Upper lobe of left lung (tissue), 6 donors: ENCODE measurements around the gene FAM83G. TPM values are rescaled to one million over a fixed set of nuclear protein-coding genes. Genes with fewer than 3 reads are reported as not detected.

Experiments
- ATAC-seq, 2 donors: fragments of 200-7000 bp; cut with Tn5 transposase; one replicate each; pipeline ENCODE4 v1.9.1; 2022; ENCODE audit warnings: mild to moderate bottlenecking in 2 of 2, moderate library complexity in 2 of 2; ENCODE audit not compliant: low FRiP score in 2 of 2
- DNase-seq, 2 donors: peaks; one replicate each; pipeline ENCODE4 v3.0.0-alpha.2; 2019 to 2020
- H3K27ac ChIP-seq, 4 donors: fragments of 200-600 bp; sonication (generic); one replicate each; pipeline ENCODE4 v1.5.1; 2016 to 2019
- H3K27me3 ChIP-seq, 4 donors: fragments of 200-600 bp; sonication (generic); one replicate each; pipeline ENCODE4 v1.5.1; 2017 to 2019
- H3K36me3 ChIP-seq, 4 donors: fragments of 200-600 bp; sonication (generic); one replicate each; pipeline ENCODE4 v1.5.1; 2016 to 2019
- H3K4me1 ChIP-seq, 4 donors: fragments of 200-600 bp; sonication (generic); one replicate each; pipeline ENCODE4 v1.5.1; 2018 to 2019
- H3K4me3 ChIP-seq, 4 donors: fragments of 200-600 bp; sonication (generic); one replicate each; pipeline ENCODE4 v1.5.1; 2017 to 2019; ENCODE audit warnings: mild to moderate bottlenecking in 2 of 4, moderate library complexity in 1 of 4
- H3K9me3 ChIP-seq, 4 donors: fragments of 200-600 bp; sonication (generic); one replicate each; pipeline ENCODE4 v1.5.1; 2018 to 2019
- CTCF ChIP-seq, 6 experiments: fragments of 450-650 bp in 4 of 6; fragments of 200-600 bp in 2 of 6; sonication (generic) in 2 of 6; IDR thresholded peaks; one replicate each; pipeline ENCODE4 v1.5.1; 2016 to 2019; ENCODE audit warnings: antibody characterized with exemption in 6 of 6
- EP300 ChIP-seq, 4 donors: sonication (generic); formaldehyde crosslinking; IDR thresholded peaks; one replicate each; pipeline ENCODE4 v1.5.1; 2017; ENCODE audit warnings: antibody characterized with exemption in 4 of 4, control low read depth in 2 of 4
- POLR2A ChIP-seq, 4 donors: fragments of 450-650 bp; IDR thresholded peaks; one replicate each; pipeline ENCODE4 v1.5.1; 2016 to 2017; ENCODE audit warnings: antibody characterized with exemption in 4 of 4, mild to moderate bottlenecking in 2 of 4
- POLR2AphosphoS5 ChIP-seq, 2 donors: sonication (generic); formaldehyde crosslinking; IDR thresholded peaks; one replicate each; pipeline ENCODE4 v1.5.1; 2017; ENCODE audit warnings: antibody characterized with exemption in 2 of 2
- WGBS, 2 donors: methylation state at CpG; one replicate each; pipeline ENCODE4 v1.1.5; 2017 to 2018; 5-methylcytosine and 5-hydroxymethylcytosine counted together
- total RNA-seq, 6 donors: library from RNA; depleted of rRNA in 4 of 6; stranded (reverse); fragments of >200 nt in 4 of 6; gene quantifications; one replicate each; pipeline versions ENCODE4 v1.1.0 to v1.2.1, GENCODE V29; 2016 to 2021
- donor health status: DM: no; HTN: no; CAD: no; lungs with moderate emphysema.
- donor health status: DM: no; HTN: yes; CAD: no; lungs with severe emphysema.

Gene FAM83G
- total RNA-seq, 6 donors from 2014 or later: 3.1 to 17.2 (median 11.2) TPM

GRCh38 chr17:19013806-19014627, 9.5 kb upstream of the FAM83G start:
- no peaks in the 10 kb centered on the region for H3K9me3 ChIP-seq
- DNase-seq (no peak), ATAC-seq (no peak)
- TF ChIP-seq POLR2AphosphoS5 (IDR thresholded peaks at IDR 0.05) (no peak), EP300 (IDR thresholded peaks at IDR 0.05) (no peak), POLR2A (IDR thresholded peaks at IDR 0.05) (no peak), CTCF (IDR thresholded peaks at IDR 0.05) (no peak)
- H3K4me3 ChIP-seq: no peak overlapping the region
- H3K27ac ChIP-seq: no peak overlapping the region
- 94 to 95% methylated on average over 8 to 11 of the region's 11 CpGs for WGBS, 2 donors
- H3K27me3 ChIP-seq: no peaks in the 10 kb centered on the region
- no peaks in the 10 kb centered on the region for H3K36me3 ChIP-seq
- peaks cover 0 to 5% (median 0%) of the 10 kb centered on the region in 4 donors for H3K4me1 ChIP-seq

DNA sequence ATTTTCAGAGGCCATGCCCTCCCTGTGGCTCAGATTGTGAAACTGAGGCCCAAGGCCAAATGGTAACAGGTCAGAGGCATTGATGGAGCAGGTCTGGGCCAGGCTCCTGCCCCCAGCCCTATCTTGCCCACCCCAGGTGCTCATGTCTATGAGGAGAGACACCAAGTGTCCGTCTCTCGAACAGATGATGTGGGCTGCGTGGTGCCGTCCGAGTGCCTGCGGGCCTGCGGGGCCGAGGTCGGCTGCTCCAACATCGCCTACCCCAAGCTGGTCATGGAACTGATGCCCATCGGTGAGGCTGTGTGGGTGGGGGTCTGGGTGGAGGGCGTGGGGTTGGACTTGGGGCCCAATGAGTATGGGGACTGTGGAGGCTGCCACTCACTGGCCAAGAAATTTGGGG, 8.7 kb upstream of the FAM83G start:
- no peak for ATAC-seq
- WGBS, 2 donors: 96% methylated on average over 5 to 12 of the region's 12 CpGs
- DNase-seq: no peak
- peaks cover 0 to 5% (median 0%) of the 10 kb centered on the region in 4 donors for H3K4me1 ChIP-seq
- no peak for TF ChIP-seq CTCF (IDR thresholded peaks at IDR 0.05)
- no peaks in the 10 kb centered on the region for H3K36me3 ChIP-seq
- no peaks in the 10 kb centered on the region for H3K27me3 ChIP-seq
- H3K9me3 ChIP-seq: no peaks in the 10 kb centered on the region
- H3K4me3 ChIP-seq: no peak overlapping the region
- no peak overlapping the region for H3K27ac ChIP-seq

GRCh38 chr17:19012171-19013080, 7.9 kb upstream of the FAM83G start:
- 87 to 95% methylated on average over 21 to 22 of the region's 22 CpGs for WGBS, 2 donors
- peaks cover 0 to 5% (median 0%) of the 10 kb centered on the region in 4 donors for H3K4me1 ChIP-seq
- no peak for TF ChIP-seq POLR2A (IDR thresholded peaks at IDR 0.05)
- TF ChIP-seq POLR2AphosphoS5 (IDR thresholded peaks at IDR 0.05): no peak
- no peak for TF ChIP-seq CTCF (IDR thresholded peaks at IDR 0.05)
- TF ChIP-seq EP300 (IDR thresholded peaks at IDR 0.05): no peak
- no peaks in the 10 kb centered on the region for H3K36me3 ChIP-seq
- ATAC-seq: no peak
- no peaks in the 10 kb centered on the region for H3K27me3 ChIP-seq
- no peaks in the 10 kb centered on the region for H3K9me3 ChIP-seq
- no peak overlapping the region for H3K27ac ChIP-seq
- H3K4me3 ChIP-seq: no peak overlapping the region
- DNase-seq: no peak

- ATAC-seq (no peak), DNase-seq (no peak)
- no peak overlapping the region for H3K27ac ChIP-seq
- 74 to 82% methylated on average over 5 to 6 of the region's 6 CpGs for WGBS, 2 donors
- peaks cover 0 to 5% (median 0%) of the 10 kb centered on the region in 4 donors for H3K4me1 ChIP-seq
- no peak overlapping the region for H3K4me3 ChIP-seq
- H3K36me3 ChIP-seq: no peaks in the 10 kb centered on the region
- H3K27me3 ChIP-seq: no peaks in the 10 kb centered on the region
- TF ChIP-seq EP300 (IDR thresholded peaks at IDR 0.05) (no peak), POLR2A (IDR thresholded peaks at IDR 0.05) (no peak), POLR2AphosphoS5 (IDR thresholded peaks at IDR 0.05) (no peak), CTCF (IDR thresholded peaks at IDR 0.05) (no peak)
- no peaks in the 10 kb centered on the region for H3K9me3 ChIP-seq
Measured at GRCh38 chr17:19011581-19011980, 7.0 kb upstream of the FAM83G start.
